Measurements from ENCODE around the gene MIPEP. TPM values are rescaled to one million over a fixed set of nuclear protein-coding genes. Genes with fewer than 3 reads are reported as not detected.
A peak's percentile ranks its signal among the peaks of the same experiment; 100 is the strongest.
"Not testable (repeated sequence)": the region's sequence is repeated elsewhere in the genome, so short reads cannot be mapped to it uniquely, and the experiment has no call there.

Gene MIPEP
- total RNA-seq, 1 donor from 2014 or later, result 13.0 TPM

DNA sequence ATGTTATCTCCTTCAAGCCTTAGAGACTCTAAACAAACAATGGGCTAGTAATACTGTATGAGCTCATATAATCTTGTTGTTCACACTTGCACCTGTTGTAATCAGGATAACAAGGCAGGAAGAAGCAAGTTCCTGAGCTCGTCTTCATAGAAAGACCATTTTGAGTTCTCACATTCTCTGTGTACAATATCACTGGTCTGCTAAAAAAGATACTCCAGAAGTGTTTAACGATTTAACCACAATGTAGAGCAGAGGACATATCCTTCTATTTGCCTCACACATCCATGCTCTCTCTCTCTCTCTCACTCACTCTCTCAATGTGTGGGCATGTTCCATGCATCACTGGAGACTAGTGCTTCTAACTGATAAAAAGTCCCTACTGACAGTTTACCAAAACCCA, 122.9 kb downstream of the MIPEP start:
- FAIRE-seq (peak; percentile 95), DNase-seq (ENCODE audit: low read depth) (no peak)
- Histone ChIP-seq H3K4me1 (ENCODE audit: insufficient read depth, low read length) (no peaks in the 10 kb centered on the region), H4K20me1 (ENCODE audit: insufficient read depth, low read length) (no peaks in the 10 kb centered on the region), H3K4me3 (ENCODE audit: insufficient read depth, low read depth, low read length) (no peak overlapping the region), H2AFZ (ENCODE audit: low read depth, low read length) (no peak overlapping the region), H3K79me2 (ENCODE audit: insufficient read depth, low read length) (no peaks in the 10 kb centered on the region), H3K9me3 (ENCODE audit: insufficient read depth, low read depth, low read length) (no peaks in the 10 kb centered on the region), H3K27ac (ENCODE audit: low read depth, low read length) (no peak overlapping the region), H3K4me2 (ENCODE audit: low read length) (no peak overlapping the region), H3K27me3 (ENCODE audit: insufficient read depth, low read length) (no peaks in the 10 kb centered on the region), H3K36me3 (ENCODE audit: insufficient read depth, low read length) (no peaks in the 10 kb centered on the region), H3K9ac (ENCODE audit: low read length) (no peak overlapping the region)
- H3K27ac Mint-ChIP-seq (ENCODE audit: unreplicated experiment), result no peak overlapping the region
- no peak overlapping the region for H3K4me3 Mint-ChIP-seq (ENCODE audit: unreplicated experiment)
- H3K27me3 Mint-ChIP-seq (ENCODE audit: low read depth, unreplicated experiment), result no peaks in the 10 kb centered on the region
- H3K9me3 Mint-ChIP-seq (ENCODE audit: unreplicated experiment), result no peaks in the 10 kb centered on the region
- peaks cover 2% of the 10 kb centered on the region for H3K4me1 Mint-ChIP-seq (ENCODE audit: low read depth, unreplicated experiment)
- TF ChIP-seq, protein P1, sequence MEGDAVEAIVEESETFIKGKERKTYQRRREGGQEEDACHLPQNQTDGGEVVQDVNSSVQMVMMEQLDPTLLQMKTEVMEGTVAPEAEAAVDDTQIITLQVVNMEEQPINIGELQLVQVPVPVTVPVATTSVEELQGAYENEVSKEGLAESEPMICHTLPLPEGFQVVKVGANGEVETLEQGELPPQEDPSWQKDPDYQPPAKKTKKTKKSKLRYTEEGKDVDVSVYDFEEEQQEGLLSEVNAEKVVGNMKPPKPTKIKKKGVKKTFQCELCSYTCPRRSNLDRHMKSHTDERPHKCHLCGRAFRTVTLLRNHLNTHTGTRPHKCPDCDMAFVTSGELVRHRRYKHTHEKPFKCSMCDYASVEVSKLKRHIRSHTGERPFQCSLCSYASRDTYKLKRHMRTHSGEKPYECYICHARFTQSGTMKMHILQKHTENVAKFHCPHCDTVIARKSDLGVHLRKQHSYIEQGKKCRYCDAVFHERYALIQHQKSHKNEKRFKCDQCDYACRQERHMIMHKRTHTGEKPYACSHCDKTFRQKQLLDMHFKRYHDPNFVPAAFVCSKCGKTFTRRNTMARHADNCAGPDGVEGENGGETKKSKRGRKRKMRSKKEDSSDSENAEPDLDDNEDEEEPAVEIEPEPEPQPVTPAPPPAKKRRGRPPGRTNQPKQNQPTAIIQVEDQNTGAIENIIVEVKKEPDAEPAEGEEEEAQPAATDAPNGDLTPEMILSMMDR (IDR thresholded peaks at IDR 0.05; ENCODE audit: insufficient read depth, low read depth, low read length), result no peak
- TF ChIP-seq EZH2 (IDR thresholded peaks at IDR 0.05; ENCODE audit: insufficient read depth, low read length), result no peak
- H3K36me3 Mint-ChIP-seq (ENCODE audit: low read depth, unreplicated experiment), result no peaks in the 10 kb centered on the region

DNA sequence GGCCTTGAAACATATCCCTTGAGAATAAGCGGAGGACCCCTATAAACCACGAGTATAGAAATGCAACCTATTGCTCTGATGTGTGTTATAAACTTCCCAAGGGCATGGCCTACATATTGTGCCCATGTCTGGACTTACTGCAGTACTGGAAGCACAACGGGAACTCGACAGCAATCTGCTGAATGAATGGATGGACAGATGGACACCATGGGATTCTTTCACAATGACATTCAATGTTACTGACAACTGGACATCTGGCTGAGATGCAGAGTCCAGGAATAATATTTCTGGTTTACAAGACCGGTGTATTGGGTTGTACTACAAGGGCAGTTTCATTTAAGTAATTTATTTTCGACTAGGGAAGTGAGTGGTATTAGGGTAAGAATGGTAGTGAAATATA, 123.7 kb downstream of the MIPEP start:
- Histone ChIP-seq H3K4me3 (ENCODE audit: insufficient read depth, low read depth, low read length) (no peak overlapping the region), H3K9me3 (ENCODE audit: insufficient read depth, low read depth, low read length) (no peaks in the 10 kb centered on the region), H4K20me1 (ENCODE audit: insufficient read depth, low read length) (no peaks in the 10 kb centered on the region), H2AFZ (ENCODE audit: low read depth, low read length) (no peak overlapping the region), H3K27ac (ENCODE audit: low read depth, low read length) (no peak overlapping the region), H3K4me1 (ENCODE audit: insufficient read depth, low read length) (no peaks in the 10 kb centered on the region), H3K9ac (ENCODE audit: low read length) (no peak overlapping the region), H3K4me2 (ENCODE audit: low read length) (no peak overlapping the region), H3K36me3 (ENCODE audit: insufficient read depth, low read length) (no peaks in the 10 kb centered on the region), H3K27me3 (ENCODE audit: insufficient read depth, low read length) (no peaks in the 10 kb centered on the region), H3K79me2 (ENCODE audit: insufficient read depth, low read length) (no peaks in the 10 kb centered on the region)
- Mint-ChIP-seq H3K36me3 (ENCODE audit: low read depth, unreplicated experiment) (no peaks in the 10 kb centered on the region), H3K9me3 (ENCODE audit: unreplicated experiment) (no peaks in the 10 kb centered on the region), H3K4me1 (ENCODE audit: low read depth, unreplicated experiment) (no peaks in the 10 kb centered on the region), H3K27me3 (ENCODE audit: low read depth, unreplicated experiment) (no peaks in the 10 kb centered on the region), H3K4me3 (ENCODE audit: unreplicated experiment) (no peak overlapping the region), H3K27ac (ENCODE audit: unreplicated experiment) (no peak overlapping the region)
- TF ChIP-seq, protein P1 (IDR thresholded peaks at IDR 0.05; ENCODE audit: insufficient read depth, low read depth, low read length), result no peak
- no peak for TF ChIP-seq EZH2 (IDR thresholded peaks at IDR 0.05; ENCODE audit: insufficient read depth, low read length)
- DNase-seq (ENCODE audit: low read depth) (no peak), FAIRE-seq (no peak)

DNA sequence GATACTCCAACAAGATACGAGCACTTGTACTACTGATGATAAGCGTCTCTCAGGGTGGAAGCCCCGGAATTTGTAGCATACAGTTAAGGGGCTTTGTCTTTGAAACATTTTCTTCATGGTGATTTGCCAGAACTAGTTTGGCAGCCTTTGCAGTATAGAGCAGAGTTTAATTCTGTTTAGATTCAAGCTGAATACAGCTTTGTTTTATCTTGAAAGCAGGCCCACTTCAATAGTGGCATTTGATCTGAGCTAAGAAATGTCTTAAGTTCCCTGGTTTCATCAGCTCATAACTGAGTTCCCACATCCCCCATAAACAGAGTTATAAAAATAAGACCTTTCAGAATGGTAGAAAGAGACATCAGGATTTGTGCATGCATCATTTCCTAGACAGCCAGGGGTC, 125.9 kb downstream of the MIPEP start:
- Histone ChIP-seq H3K9ac (ENCODE audit: low read length) (no peak overlapping the region), H3K9me3 (ENCODE audit: insufficient read depth, low read depth, low read length) (no peaks in the 10 kb centered on the region), H2AFZ (ENCODE audit: low read depth, low read length) (no peak overlapping the region), H3K27ac (ENCODE audit: low read depth, low read length) (no peak overlapping the region), H3K4me2 (ENCODE audit: low read length) (no peak overlapping the region), H3K4me3 (ENCODE audit: insufficient read depth, low read depth, low read length) (no peak overlapping the region), H3K4me1 (ENCODE audit: insufficient read depth, low read length) (no peaks in the 10 kb centered on the region), H4K20me1 (ENCODE audit: insufficient read depth, low read length) (no peaks in the 10 kb centered on the region), H3K36me3 (ENCODE audit: insufficient read depth, low read length) (no peaks in the 10 kb centered on the region), H3K27me3 (ENCODE audit: insufficient read depth, low read length) (no peaks in the 10 kb centered on the region), H3K79me2 (ENCODE audit: insufficient read depth, low read length) (no peaks in the 10 kb centered on the region)
- no peaks in the 10 kb centered on the region for H3K4me1 Mint-ChIP-seq (ENCODE audit: low read depth, unreplicated experiment)
- H3K9me3 Mint-ChIP-seq (ENCODE audit: unreplicated experiment), result no peaks in the 10 kb centered on the region
- no peak overlapping the region for H3K4me3 Mint-ChIP-seq (ENCODE audit: unreplicated experiment)
- H3K27me3 Mint-ChIP-seq (ENCODE audit: low read depth, unreplicated experiment), result no peaks in the 10 kb centered on the region
- H3K27ac Mint-ChIP-seq (ENCODE audit: unreplicated experiment), result no peak overlapping the region
- DNase-seq (ENCODE audit: low read depth), result no peak
- no peak for TF ChIP-seq EZH2 (IDR thresholded peaks at IDR 0.05; ENCODE audit: insufficient read depth, low read length)
- TF ChIP-seq, protein P1 (IDR thresholded peaks at IDR 0.05; ENCODE audit: insufficient read depth, low read depth, low read length), result no peak
- no peak for FAIRE-seq
- H3K36me3 Mint-ChIP-seq (ENCODE audit: low read depth, unreplicated experiment), result no peaks in the 10 kb centered on the region

DNA sequence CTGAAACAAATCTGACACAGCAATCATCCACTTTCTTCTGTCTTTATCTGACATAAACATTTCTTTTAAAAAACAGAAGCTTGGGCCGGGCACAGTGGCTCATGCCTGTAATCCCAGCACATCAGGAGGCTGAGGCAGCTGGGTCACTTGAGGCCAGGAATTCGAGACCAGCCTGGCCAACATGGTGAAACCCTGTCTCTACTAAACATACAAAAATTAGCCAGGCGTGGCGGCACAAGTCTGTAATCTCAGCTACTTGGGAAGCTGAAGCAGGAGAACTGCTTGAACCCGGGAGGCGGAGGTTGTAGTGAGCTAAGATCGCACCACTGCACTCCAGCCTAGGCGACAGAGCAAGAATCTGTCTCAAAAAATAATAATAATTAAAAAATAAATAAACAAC, 127.4 kb downstream of the MIPEP start:
- not testable (repeated sequence) for FAIRE-seq; H4K20me1 ChIP-seq (ENCODE audit: insufficient read depth, low read length); H3K9me3 ChIP-seq (ENCODE audit: insufficient read depth, low read depth, low read length); H3K4me1 ChIP-seq (ENCODE audit: insufficient read depth, low read length); H3K36me3 Mint-ChIP-seq (ENCODE audit: low read depth, unreplicated experiment); DNase-seq (ENCODE audit: low read depth); H3K4me3 Mint-ChIP-seq (ENCODE audit: unreplicated experiment); H3K27ac ChIP-seq (ENCODE audit: low read depth, low read length); H3K27me3 Mint-ChIP-seq (ENCODE audit: low read depth, unreplicated experiment); H2AFZ ChIP-seq (ENCODE audit: low read depth, low read length); H3K4me3 ChIP-seq (ENCODE audit: insufficient read depth, low read depth, low read length); H3K9me3 Mint-ChIP-seq (ENCODE audit: unreplicated experiment); H3K27me3 ChIP-seq (ENCODE audit: insufficient read depth, low read length); H3K27ac Mint-ChIP-seq (ENCODE audit: unreplicated experiment); H3K36me3 ChIP-seq (ENCODE audit: insufficient read depth, low read length); H3K79me2 ChIP-seq (ENCODE audit: insufficient read depth, low read length); H3K4me1 Mint-ChIP-seq (ENCODE audit: low read depth, unreplicated experiment); H3K4me2 ChIP-seq (ENCODE audit: low read length); H3K9ac ChIP-seq (ENCODE audit: low read length)
